DMS153 treated with DMSO at 0.1 percent for 48 hours (cell line): ENCODE measurements around the gene MTFR1L.
A peak's percentile ranks its signal among the peaks of the same experiment; 100 is the strongest.

Experiments used
- DNase-seq: peaks from one replicate; lab custom pipeline; 2025; ENCODE audit not compliant: unreplicated experiment; lab: John Stamatoyannopoulos, UW

MTFR1L gene

GRCh38 chr1:25790472-25790871 is 29.3 kb upstream of the MTFR1L start:
- DNase-seq, result no peak

DNA sequence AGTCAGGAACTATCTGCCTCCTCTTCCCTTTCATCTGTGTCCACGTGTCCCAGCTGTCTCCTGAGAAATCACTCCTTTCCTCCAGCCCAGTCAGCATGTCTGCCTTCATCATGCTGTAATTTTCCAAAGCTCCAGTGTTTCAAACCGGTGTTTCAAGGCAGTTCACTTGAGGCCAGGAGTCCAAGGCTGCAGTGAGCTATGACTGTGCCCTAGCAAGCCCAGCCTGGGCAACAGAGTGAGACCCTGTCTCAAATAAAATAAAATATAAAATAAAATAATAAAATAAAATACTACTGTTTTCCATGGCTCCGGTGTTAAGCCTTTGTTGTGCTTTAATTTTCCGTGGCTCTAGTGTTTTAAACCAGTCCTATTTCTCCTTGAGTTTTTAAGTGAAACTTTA is 27.6 kb upstream of the MTFR1L start:
- no peak for DNase-seq

DNA sequence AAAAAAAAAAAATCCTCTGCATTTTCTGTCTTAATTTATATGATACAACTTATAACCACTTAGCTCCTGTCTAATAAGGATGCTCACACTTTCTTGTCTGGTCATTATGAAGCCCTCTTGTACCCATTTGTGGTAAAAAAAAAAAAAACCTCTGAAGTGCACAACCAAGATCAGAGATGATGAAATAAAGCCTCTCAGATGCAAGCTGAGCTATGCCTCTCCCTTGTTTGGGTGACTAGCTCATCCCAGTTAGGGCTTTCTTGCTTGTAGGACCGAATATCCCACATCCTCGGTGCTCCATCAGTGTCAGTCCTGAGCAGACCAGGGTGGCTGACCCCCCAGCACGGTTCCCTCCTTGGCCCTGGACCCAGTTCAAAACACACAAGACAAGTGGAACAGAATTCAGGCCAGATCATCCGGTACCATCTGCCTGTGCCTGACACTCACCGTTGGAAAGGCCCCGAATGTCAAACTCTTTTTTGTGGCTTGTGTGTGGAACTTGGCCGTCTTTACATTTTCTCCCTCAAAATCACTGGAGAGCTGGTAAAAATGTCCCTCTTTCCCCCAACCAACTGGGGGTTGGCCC is 26.1 kb upstream of the MTFR1L start:
- no peak for DNase-seq

- no peak for DNase-seq
These were observed 25.4 kb upstream of the MTFR1L start for GRCh38 chr1:25794325-25794724.

DNA sequence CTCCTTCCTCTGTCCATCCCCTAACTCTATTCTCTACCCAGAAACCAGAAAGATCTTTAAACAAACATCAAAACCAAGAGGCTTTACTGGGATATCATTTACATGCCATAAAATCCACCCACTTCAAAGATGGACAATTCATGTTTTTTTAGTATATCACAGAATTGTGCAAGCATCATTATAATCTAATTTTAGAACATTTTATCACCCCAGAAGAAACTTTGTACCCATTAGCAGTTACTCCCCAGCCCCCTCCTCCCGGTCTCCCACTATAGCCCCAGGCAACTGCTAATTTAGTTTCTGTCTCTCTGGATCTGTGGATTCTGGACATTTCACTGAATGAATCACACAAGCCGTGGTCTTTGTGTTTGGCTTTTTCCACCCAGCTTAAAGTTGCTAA is 24.5 kb upstream of the MTFR1L start:
- no peak for DNase-seq

- no peak for DNase-seq
These were observed 23.6 kb upstream of the MTFR1L start for GRCh38 chr1:25795946-25796810.

DNA sequence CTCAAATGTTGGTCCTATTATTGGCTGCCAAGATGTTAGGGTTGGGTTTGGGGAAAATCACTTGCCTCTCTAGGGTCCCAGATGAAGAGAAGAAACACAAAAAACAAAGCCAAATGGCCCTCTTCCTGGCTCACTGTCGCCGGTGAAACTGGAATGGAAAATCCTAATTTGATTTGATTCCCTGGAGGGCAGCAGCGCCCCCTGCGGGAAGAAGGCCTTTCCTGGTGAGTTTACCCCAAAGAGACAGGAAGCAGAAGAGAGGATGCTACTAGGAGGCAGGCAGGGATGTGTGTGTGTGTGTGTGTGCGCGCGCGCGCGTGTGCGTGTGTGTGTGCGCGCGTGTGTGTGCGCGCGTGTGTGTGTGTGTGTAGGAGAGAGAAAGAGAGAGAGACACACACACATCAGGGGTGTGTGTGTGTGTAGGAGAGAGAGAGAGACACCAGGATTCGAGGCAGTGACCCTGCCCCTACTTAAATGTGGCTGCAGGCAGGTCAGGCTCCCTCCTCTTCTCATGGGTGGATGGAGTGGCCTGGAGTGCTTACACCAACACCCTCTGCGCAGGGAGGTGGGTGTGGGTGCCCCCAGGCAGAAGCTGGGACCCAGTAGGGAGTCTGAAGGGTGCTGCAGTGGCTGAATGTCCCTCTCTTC is 22.8 kb upstream of the MTFR1L start:
- DNase-seq, result peak; percentile 97

- DNase-seq, result no peak
These were observed 21.8 kb upstream of the MTFR1L start for GRCh38 chr1:25797939-25798338.

DNA sequence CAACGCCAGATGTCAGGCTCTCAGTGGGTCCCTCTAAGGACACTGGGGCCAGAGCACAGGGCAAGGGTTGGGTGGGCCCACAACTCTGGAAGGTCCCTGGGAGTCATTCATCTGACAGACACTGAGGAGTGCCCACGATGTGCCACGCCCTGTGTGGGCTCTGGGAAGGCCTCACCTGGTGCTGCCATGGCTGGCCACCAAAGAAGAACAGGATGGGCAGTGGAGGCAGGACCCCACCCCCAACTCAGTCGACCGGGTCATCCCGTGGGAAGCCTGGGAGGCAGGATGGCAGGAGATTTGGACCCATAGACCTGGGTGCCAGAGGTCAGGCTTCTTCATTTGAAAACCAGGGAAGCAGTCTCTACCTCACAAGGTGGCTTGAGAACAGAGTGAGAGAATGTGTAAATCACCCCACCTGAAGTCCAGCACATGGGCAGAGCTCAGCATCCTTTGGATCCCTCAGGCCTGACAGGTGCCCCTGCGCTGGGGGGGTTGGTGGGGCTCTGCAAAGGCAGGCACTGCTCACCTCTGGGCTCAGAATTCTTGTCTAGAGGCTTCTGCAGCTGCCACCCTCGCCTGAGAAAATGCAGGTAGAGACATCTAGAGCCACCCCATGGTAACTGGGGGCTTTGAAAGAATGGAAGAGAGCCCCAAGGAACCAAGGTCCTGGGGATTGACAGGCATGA is 20.9 kb upstream of the MTFR1L start:
- DNase-seq, result no peak

DNA sequence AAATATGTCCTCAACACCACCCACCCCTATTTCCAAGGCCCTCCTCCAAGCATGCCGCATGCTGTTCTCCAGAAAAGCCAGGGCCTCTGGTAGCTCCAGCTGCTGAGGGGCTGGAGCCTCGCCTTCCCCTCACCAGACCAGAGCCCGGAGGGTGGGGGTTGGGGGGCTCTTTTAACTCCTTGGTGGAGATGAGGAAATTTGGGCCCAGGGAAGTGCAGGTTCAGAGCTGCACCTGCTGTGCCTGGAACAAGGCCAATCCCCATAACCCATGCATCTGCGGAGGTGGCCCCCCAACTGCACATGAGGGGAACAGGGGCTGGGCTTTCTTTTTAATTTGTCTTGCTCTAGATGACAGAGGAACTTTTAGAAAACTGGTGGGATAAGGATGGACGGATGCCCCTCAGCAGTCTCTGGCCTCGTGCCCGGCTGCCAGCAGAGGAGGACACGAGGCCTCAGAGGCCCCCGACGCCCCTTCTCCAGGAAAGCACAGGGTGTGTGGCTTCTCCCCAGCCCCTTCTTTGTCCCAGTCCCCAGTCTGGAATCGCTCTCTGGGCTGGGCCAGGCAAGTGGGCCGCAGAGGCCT is 20.3 kb upstream of the MTFR1L start:
- DNase-seq, result no peak

GRCh38 chr1:25799935-25800702 is 19.6 kb upstream of the MTFR1L start, which contains the start of gene SELENON:
Gene SELENON (plus strand): TSS chr1:25800193. CDS start chr1:25800231, 38 bp downstream.
- DNase-seq, result peak; percentile 35

- DNase-seq, result no peak
These were observed 18.9 kb upstream of the MTFR1L start for GRCh38 chr1:25800703-25801377.

DNA sequence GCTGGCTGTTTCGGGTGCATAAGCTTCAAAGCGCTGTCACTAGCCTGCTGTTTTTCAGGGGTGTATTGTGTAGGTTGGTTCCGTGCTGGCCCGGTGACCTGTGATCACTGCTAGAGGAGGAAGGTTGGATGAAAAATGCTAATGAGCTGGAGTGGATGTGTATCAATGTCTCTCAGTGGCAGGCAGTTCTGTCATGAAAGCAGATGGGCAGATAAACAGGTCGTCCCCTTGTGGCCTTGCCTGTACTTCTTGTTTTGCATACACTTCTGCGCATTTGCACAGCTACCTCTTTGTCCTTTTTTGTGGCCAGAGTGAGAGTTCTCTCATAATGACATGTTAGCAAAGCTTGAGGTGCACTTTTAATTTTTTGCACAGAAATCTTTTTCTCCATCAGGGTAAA is 16.8 kb upstream of the MTFR1L start:
- DNase-seq, result peak; percentile 15

DNA sequence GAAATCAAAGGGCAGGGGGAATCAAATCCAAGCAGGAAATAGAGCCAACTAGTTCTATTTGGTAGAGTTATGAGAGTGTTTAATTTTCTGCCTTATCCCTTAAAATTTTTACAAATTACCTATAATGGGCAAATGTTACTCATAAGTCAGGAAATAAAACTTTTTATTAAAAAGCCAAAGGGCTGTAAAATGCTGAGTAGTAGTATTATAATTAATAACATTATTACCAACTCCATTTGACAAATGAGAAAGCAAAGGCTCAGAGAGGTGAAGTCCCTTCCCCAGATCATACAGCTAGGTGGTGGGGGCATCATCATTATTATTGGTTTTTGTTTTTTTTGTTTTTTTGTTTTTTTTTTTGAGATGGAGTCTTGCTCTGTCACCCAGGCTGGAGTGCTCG is 16.4 kb upstream of the MTFR1L start:
- DNase-seq, result no peak

GRCh38 chr1:25804244-25804963 is 15.3 kb upstream of the MTFR1L start:
- DNase-seq, result no peak

DNA sequence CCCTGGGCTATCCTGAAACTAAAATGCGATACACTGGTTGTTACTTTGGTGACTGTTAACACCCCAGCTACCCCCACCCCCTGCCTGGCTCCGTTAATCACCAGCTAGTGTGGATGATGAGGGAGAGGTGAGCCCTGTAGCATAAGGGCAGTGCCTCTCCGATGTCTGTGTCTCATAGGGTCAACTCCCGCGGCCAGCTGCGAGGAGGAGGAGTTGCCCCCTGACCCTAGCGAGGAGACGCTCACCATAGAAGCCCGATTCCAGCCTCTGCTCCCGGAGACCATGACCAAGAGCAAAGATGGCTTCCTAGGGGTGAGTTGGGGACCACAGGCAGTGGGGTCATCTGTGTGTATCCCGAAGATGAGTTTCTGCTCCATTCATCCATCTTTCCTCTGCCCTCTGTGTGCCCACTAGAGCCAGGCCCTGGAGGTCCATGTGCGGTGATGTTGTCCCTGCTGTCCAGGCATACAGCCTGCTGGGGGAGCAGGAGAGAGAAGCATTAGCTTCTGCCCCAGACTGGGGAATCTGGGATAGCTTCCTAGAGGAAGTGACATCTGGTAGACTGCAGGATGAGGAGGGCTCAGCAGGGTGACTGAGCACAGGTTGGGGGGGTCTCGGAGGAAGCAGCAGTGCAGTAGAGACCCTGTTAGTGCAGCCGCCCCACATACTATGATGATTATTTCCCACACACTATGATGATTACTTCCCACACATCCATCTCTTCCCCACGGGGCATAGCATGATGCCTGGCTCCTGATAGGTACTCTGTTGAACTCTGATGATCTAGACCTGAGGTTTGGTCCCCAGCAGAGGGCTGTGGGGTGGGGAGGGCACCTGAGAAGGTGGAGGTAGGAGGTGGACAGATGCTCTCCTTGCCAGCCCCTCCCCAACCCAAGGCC is 14.5 kb upstream of the MTFR1L start:
- no peak for DNase-seq

DNA sequence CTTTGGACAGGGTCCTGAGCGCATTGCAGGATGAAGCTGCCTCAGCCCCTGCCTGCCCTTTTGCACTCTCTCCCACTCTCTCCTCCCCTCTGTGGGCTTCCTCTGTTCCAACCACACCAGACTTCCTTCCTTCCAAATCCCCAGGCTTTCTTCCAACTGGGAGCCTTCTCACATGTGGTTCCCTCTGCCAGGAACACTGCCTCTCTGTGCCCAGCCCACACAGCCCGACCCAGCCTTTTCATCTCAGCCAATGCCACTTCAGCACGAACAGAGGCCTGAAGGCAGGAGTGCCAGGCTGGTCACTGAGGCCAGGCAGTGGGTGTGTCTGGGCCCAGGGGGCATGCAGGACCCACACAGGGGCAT is 13.9 kb upstream of the MTFR1L start:
- DNase-seq, result no peak

GRCh38 chr1:25806418-25806817 is 13.3 kb upstream of the MTFR1L start:
- DNase-seq, result no peak
